ENCODE data around the gene KCNK18. TPM values are rescaled to one million over a fixed set of nuclear protein-coding genes. Genes with fewer than 3 reads are reported as not detected.

Gene KCNK18
- total RNA-seq, 1 experiment from 2014 or later, result not detected

DNA sequence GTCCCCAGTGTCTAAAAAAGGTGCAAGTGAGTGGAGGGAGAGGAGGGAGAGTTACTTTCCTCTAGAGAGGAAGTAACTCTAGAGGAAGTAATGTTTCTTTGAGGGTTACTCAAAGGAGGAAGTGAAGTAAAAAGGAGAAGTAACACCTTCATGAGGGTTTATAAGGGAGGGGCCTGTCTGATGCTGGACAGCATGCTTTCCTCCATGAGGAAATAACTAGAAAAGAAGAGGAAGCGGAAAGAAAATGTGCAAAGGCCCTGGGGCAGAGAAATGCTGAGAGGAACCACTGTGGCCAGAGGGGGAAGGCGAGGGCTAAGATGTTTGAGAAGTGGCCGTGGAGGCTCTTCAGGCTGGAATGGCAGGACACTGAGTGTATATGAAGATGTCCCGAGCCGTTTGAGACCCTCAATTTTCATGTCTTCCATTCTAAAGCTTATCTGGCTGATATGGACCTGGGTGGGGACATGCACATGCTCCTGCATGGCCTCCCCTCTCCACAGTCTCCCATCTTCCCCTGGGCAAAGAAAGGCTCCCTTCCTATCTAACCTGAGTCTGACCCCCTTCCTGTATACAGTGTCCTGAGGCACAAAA is 40.2 kb downstream of the KCNK18 start:
- H3K4me1 ChIP-seq (ENCODE audit: control insufficient read depth, insufficient read depth, low read length), result no peaks in the 10 kb centered on the region
- BruUV-seq (replicated peaks), result no TSS peak
- H3K27me3 ChIP-seq (ENCODE audit: control insufficient read depth, insufficient read depth, low read length), result peaks cover 11% of the 10 kb centered on the region
- H3K9me3 ChIP-seq (ENCODE audit: control insufficient read depth, insufficient read depth, low read depth, low read length), result no peaks in the 10 kb centered on the region
- DNase-seq (ENCODE audit: low read depth, low spot score), result no peak
- ChIA-PET POLR2A (no interaction called here), CTCF (no interaction called here)
- in situ Hi-C loops (cut with HindIII; ENCODE audit: low pct_unique_long_range_greater_than_20kb, low sequenced_read_pairs), result no loop called here
- no peaks in the 10 kb centered on the region for H3K36me3 ChIP-seq (ENCODE audit: control insufficient read depth, insufficient read depth, low read length)
- ATAC-seq, result no peak
- no peak for TF ChIP-seq TCF7L2 (IDR thresholded peaks at IDR 0.05; ENCODE audit: low read depth, low read length)
- TF ChIP-seq, protein P1, sequence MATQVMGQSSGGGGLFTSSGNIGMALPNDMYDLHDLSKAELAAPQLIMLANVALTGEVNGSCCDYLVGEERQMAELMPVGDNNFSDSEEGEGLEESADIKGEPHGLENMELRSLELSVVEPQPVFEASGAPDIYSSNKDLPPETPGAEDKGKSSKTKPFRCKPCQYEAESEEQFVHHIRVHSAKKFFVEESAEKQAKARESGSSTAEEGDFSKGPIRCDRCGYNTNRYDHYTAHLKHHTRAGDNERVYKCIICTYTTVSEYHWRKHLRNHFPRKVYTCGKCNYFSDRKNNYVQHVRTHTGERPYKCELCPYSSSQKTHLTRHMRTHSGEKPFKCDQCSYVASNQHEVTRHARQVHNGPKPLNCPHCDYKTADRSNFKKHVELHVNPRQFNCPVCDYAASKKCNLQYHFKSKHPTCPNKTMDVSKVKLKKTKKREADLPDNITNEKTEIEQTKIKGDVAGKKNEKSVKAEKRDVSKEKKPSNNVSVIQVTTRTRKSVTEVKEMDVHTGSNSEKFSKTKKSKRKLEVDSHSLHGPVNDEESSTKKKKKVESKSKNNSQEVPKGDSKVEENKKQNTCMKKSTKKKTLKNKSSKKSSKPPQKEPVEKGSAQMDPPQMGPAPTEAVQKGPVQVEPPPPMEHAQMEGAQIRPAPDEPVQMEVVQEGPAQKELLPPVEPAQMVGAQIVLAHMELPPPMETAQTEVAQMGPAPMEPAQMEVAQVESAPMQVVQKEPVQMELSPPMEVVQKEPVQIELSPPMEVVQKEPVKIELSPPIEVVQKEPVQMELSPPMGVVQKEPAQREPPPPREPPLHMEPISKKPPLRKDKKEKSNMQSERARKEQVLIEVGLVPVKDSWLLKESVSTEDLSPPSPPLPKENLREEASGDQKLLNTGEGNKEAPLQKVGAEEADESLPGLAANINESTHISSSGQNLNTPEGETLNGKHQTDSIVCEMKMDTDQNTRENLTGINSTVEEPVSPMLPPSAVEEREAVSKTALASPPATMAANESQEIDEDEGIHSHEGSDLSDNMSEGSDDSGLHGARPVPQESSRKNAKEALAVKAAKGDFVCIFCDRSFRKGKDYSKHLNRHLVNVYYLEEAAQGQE (IDR thresholded peaks at IDR 0.05; ENCODE audit: insufficient read depth in 1 of 2, low read depth in 2 of 2, low read length in 1 of 2), result no peak
- TF ChIP-seq POLR2AphosphoS5 (IDR thresholded peaks at IDR 0.05; ENCODE audit: low read depth, low read length), result no peak
- TF ChIP-seq, protein P2, sequence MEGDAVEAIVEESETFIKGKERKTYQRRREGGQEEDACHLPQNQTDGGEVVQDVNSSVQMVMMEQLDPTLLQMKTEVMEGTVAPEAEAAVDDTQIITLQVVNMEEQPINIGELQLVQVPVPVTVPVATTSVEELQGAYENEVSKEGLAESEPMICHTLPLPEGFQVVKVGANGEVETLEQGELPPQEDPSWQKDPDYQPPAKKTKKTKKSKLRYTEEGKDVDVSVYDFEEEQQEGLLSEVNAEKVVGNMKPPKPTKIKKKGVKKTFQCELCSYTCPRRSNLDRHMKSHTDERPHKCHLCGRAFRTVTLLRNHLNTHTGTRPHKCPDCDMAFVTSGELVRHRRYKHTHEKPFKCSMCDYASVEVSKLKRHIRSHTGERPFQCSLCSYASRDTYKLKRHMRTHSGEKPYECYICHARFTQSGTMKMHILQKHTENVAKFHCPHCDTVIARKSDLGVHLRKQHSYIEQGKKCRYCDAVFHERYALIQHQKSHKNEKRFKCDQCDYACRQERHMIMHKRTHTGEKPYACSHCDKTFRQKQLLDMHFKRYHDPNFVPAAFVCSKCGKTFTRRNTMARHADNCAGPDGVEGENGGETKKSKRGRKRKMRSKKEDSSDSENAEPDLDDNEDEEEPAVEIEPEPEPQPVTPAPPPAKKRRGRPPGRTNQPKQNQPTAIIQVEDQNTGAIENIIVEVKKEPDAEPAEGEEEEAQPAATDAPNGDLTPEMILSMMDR (IDR thresholded peaks at IDR 0.05), result no peak
- no peak for TF ChIP-seq SIN3A (IDR thresholded peaks at IDR 0.05; ENCODE audit: borderline replicate concordance, insufficient read depth, low read depth, low read length)
- H3K4me3 ChIP-seq (ENCODE audit: low read depth in 2 of 2, low read length in 2 of 2), result no peak overlapping the region
- no peak overlapping the region for H3K27ac ChIP-seq (ENCODE audit: low read length)
- intact Hi-C loops (cut with micrococcal nuclease; ENCODE audit: unreplicated experiment), result no loop called here

GRCh38 chr10:117239051-117239450 is 41.8 kb downstream of the KCNK18 start:
- Histone ChIP-seq H3K27ac (ENCODE audit: low read length) (no peak overlapping the region), H3K4me3 (ENCODE audit: low read depth in 2 of 2, low read length in 2 of 2) (no peak overlapping the region), H3K4me1 (ENCODE audit: control insufficient read depth, insufficient read depth, low read length) (no peaks in the 10 kb centered on the region), H3K36me3 (ENCODE audit: control insufficient read depth, insufficient read depth, low read length) (no peaks in the 10 kb centered on the region), H3K9me3 (ENCODE audit: control insufficient read depth, insufficient read depth, low read depth, low read length) (no peaks in the 10 kb centered on the region), H3K27me3 (ENCODE audit: control insufficient read depth, insufficient read depth, low read length) (peaks cover 4% of the 10 kb centered on the region)
- intact Hi-C loops (cut with micrococcal nuclease; ENCODE audit: unreplicated experiment) (no loop called here), in situ Hi-C loops (cut with HindIII; ENCODE audit: low pct_unique_long_range_greater_than_20kb, low sequenced_read_pairs) (no loop called here)
- no TSS peak for BruUV-seq (replicated peaks)
- ATAC-seq, result no peak
- POLR2A ChIA-PET, result no interaction called here
- no peak for DNase-seq (ENCODE audit: low read depth, low spot score)
- CTCF ChIA-PET, result no interaction called here
- TF ChIP-seq SIN3A (IDR thresholded peaks at IDR 0.05; ENCODE audit: borderline replicate concordance, insufficient read depth, low read depth, low read length) (no peak), TCF7L2 (IDR thresholded peaks at IDR 0.05; ENCODE audit: low read depth, low read length) (no peak), POLR2AphosphoS5 (IDR thresholded peaks at IDR 0.05; ENCODE audit: low read depth, low read length) (no peak)
- TF ChIP-seq, protein P1 (IDR thresholded peaks at IDR 0.05; ENCODE audit: insufficient read depth in 1 of 2, low read depth in 2 of 2, low read length in 1 of 2), result no peak
- TF ChIP-seq, protein P2 (IDR thresholded peaks at IDR 0.05), result no peak

All from Panc1 (cell line).